ENCODE data around the gene PGLYRP4.
"Not testable (repeated sequence)": the region's sequence is repeated elsewhere in the genome, so short reads cannot be mapped to it uniquely, and the experiment has no call there.

The PGLYRP4 gene

GRCh38 chr1:153337980-153338853, 10.4 kb downstream of the PGLYRP4 start:
- no peak for DNase-seq (ENCODE audit: low spot score)

DNA sequence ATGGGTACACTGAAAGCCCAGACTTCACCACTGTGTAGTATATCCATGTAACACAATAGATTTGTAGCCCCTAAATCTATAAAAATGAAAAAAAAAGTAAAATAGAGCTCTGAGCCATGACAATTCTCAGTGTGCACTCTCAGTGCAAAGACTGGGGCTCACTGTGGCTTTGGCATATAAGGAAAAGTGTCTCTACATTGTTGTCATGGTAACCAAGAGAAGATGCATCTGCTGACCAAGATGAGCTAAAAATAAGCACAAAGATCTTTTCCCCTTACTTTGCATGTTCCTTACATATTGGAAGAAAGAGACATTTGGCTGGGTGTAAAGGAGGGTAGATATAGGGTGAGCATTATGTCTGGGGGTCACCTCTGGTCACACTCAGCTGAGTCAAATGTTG, 12.0 kb downstream of the PGLYRP4 start:
- no peak for DNase-seq (ENCODE audit: low spot score)

DNA sequence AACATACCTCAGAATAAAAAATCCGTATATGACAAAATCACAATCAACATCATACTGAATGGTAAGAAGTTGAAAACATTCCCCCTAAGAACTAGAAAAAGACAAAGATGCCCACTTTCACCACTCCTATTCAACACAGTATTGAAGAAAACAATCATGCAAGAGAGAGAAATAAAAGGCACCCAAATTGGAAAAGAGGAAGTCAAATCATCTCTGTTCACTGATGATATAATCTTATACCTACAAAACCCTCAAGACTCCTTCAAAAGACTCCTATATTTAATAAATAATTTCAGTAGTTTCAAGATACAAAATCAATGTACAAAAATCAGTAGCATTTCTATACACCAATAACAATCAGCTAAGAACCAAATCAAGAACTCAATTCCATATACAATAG, 14.7 kb downstream of the PGLYRP4 start:
- no peak for DNase-seq (ENCODE audit: low spot score)

DNA sequence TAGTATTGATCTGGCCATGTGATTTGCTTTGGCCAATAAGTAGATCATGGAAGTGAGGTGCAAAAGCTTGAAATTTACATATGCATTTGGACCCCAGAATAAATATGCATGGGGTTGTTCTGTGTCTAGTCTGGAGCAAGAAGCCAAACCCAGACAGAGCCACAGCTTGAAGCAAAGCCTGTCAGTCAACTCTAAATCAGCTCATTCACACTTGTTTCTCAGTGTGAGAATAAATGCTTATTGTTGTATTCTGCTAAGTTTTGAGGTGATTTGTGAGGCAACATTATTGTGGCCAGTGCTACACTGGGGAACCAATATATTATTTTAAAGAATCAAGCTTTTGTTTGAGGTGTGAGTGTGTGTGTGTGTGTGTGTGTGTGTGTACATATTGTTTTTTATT, 23.7 kb downstream of the PGLYRP4 start:
- DNase-seq (ENCODE audit: low spot score): no peak

DNA sequence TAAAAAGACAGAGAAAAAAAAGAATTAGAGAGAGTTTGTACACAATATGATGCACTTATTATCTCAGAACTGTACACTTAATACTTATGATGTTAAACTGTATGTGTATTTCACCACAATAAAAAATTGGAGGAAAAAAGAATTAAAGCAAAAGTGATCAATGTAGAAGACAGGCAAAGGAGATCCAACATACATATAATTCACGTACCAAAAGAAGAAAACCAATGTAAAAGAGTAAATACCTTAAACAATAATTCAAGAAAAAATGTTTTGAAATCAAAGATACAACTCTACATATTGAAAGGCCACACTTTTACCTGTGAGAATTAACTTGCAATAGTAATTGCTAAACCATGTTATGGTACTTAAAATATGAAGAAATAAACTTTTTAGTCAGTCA, 26.1 kb downstream of the PGLYRP4 start:
- DNase-seq (ENCODE audit: low spot score): no peak

GRCh38 chr1:153318145-153318544, 30.5 kb downstream of the PGLYRP4 start:
- not testable (repeated sequence) for DNase-seq (ENCODE audit: low spot score)

DNA sequence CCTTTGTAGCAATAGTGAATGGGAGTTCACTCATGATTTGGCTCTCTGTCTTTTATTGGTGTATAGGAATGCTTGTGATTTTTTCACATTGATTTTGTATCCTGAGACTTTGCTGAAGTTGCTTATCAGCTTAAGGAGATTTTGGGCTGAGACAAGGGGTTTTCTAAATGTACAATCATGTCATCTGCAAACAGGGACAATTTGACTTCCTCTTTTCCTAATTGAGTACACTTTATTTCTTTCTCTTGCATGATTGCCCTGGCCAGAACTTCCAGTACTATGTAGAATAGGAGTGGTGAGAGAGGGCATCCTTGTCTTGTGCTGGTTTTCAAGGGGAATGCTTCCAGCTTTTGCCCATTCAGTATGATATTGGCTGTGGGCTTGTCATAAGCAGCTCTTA, 32.6 kb downstream of the PGLYRP4 start:
- not testable (repeated sequence) for DNase-seq (ENCODE audit: low spot score)

DNA sequence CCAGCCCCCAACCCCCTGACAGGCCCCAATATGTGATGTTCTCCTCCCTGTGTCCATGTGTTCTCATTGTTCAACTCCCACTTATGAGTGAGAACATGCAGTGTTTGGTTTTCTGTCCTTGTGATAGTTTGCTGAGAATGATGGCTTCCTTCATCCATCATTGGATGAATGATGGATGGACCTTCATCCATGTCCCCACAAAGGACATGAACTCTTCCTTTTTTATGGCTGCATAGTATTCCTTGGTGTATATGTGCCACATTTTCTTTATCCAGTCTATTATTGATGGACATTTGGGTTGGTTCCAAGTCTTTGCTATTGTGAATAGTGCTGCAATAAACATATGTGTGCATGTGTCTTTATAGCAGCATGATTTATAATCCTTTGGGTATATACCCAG, 34.3 kb downstream of the PGLYRP4 start:
- DNase-seq (ENCODE audit: low spot score): not testable (repeated sequence)

DNA sequence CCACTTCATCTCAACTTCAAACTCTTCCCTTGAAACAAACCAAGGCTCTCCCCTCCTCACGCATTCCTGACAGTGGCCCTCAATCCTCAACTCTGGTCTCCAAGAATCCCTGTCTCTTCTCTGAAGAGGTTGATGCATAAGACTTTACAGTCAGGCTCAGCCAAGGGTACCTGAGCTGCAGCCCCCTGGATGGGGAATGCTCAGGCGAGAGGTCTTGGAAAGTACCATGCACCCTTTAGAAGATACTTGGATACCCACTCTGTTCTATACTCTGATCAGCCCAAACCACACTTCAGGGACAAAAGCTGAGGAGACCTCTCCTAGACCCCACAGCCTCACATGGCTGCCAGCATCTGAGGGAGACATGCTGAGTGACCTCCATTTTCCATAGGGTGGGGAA, 35.4 kb downstream of the PGLYRP4 start:
- DNase-seq (ENCODE audit: low spot score): no peak

DNA sequence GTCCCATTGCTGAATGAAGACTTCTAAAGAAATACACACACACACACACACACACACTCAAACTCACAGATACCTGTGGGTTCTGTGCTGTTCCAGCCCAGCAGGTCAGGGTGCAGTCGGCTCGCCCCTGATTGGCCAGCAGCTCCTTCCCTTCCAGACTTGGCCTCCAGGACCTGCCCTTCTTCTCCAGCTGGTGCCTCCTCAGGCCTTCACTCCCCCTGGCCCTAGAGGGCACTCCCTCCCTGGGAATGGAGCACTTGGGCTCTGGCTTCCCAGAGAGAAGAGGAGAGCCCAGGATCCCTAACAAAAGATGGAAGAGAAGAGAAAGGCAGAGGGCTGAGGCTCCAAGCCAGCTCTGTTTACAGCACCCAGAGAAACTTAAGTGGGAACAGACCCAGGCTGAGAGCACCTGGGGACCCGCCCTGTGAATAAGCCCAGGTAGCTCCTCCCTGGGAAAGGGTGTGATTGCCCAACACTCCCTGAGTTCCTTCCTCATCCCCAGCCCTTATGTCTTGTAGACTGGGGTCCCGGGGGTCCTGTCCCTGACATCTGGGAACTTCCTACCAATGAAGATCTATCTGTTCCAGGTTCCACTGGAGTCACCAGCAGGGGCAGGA, 36.0 kb downstream of the PGLYRP4 start, which contains the start of gene PGLYRP3:
TSS of gene PGLYRP3 (minus strand) at position 383 of the 617 bp plus-strand sequence. CDS start 2,287 bp downstream, outside the sequence.
- no peak for DNase-seq (ENCODE audit: low spot score)

DNA sequence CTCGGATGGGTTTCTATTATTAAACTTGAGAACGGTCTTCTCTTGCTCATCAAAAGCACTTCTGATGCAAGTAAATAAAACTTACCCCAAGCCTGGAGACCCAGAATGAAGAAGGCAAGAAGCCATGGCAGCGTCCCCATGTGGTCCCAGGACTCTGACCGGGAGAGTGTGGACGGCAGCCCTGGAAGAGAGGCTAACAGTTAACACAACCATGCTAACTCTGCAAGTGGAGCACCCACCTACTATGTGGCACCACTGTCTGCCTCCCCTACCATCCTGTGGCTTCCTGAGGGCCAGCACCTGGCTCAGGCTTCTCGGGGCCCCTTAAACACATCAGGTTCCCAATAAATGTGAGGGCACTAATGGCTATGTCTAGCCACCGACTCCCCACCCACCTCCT, 38.1 kb downstream of the PGLYRP4 start:
- DNase-seq (ENCODE audit: low spot score): no peak

- DNase-seq (ENCODE audit: low spot score): no peak
Observed at GRCh38 chr1:153309441-153309840, 39.2 kb downstream of the PGLYRP4 start.

GRCh38 chr1:153308540-153308939, 40.1 kb downstream of the PGLYRP4 start:
- no peak for DNase-seq (ENCODE audit: low spot score)

GRCh38 chr1:153307221-153307600, 41.4 kb downstream of the PGLYRP4 start:
- DNase-seq (ENCODE audit: low spot score): no peak

DNA sequence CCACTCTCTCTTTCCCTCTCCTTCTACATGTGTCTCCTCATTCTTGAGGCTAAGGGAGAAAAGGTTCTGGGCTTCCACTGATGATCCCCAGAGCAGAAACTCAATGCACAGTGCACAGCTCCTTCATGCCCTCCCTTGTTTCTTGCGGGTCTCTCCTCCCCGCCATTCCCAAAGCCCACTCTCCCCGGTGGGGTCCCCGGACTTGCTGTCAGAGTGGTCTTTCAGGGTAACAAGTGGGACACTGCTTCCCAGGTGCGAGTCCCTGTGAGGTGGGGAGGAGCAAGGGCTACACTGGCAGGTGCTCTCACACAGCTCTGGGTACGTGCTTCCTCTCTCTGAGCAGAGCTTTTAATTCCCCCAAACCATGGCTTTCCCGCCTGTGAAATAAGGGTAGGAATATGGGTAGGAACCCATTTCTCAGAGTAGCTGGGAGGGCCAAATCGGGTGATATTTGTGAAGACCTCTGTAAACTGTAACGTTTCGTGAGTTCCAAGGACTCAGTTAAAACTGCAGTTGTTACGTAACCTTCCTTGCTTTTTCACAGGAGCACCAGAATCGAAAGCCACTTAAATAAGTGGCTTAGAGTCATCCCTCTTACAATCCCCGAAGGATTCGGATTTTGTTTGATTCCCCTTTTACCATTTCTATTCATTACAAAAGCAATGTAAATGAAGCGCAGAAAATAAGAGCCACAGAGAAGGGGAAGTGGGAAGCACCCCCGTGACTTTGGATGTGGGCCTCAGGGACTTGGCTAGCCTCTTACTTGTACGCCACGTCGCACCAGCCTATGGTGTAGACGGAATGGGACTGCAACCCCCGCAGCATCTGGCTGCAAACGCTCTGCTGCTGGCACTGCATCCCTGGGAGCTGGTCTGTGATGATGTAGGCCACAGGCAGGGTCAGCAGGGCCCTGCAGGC, 42.1 kb downstream of the PGLYRP4 start:
- no peak for DNase-seq (ENCODE audit: low spot score)

- DNase-seq (ENCODE audit: low spot score): no peak
Observed at GRCh38 chr1:153305682-153306081, 43.0 kb downstream of the PGLYRP4 start.

- DNase-seq (ENCODE audit: low spot score): no peak
Observed at GRCh38 chr1:153302308-153302707, 46.3 kb downstream of the PGLYRP4 start.

- no peak for DNase-seq (ENCODE audit: low spot score)
Observed at GRCh38 chr1:153293851-153294250, 54.8 kb downstream of the PGLYRP4 start.

DNA sequence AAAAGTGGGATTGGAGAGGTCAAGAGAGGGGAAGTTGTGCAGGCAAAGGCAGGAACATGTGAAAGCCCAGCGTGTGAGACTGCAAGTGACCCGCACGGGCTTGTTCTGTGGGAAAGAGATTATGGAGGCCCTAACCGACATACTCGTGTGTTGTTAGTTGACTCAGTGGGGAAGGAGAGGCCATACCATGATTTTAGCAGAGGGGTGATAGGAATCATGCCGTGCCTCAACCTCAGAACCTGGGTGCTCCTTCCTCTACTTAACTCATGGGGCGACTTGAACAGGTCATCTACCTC, 55.2 kb downstream of the PGLYRP4 start:
- DNase-seq (ENCODE audit: low spot score): no peak

DNA sequence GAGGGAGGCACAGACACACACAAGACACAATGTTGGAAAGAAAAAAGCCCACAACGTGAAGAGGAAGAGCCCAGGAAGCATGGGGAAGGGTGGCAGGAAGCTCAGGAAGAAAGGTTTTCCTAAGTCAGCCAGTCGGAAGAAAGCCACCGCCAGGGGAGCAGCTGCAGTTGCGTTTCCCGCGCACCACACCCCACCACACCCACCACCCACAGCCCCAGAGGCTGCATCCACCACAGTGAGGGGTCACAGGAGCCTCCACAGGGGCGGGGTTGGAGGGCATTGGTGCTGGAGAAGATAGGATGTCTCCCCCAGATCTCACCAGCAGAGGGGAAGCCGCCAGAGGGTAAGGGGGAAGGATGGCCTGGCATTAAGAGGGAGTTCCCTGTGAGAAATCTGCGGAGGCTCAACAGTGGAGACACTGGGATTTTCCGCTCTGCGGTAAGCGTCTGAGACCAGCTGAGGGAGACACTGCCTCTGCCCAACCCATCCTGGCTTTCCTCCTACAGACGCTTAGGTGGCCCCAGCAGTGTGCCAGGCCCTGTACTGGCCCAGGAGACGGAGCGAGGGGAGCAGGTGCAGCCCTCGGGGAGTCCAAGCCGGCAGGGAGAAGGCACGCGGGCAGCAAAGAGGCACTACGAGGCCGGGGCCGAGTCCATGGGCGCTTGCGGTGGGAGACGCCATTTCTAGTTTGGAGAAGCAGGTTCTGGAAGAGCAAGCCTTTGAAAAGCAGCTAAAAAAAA, 55.7 kb downstream of the PGLYRP4 start:
- no peak for DNase-seq (ENCODE audit: low spot score)

- no peak for DNase-seq (ENCODE audit: low spot score)
Observed at GRCh38 chr1:153292185-153292584, 56.5 kb downstream of the PGLYRP4 start.

DNA sequence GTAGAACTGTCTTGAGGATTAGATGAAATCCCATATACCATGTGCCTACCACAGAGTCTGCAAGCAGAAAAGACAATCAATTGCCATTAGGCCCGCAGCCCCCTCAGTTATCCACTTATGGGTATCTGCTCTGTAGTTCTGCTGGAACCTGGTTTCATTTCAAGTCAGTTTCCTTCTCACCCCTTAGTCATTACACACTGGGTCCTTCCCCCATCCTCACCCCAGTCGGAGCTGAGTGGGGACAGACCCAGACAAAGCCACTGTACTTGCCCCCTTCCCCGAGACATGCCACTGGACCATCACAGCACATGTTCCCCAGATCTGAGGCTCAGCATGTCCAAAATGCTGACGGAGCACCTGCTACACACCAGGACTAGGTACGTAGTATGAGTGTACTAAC, 57.1 kb downstream of the PGLYRP4 start:
- DNase-seq (ENCODE audit: low spot score): no peak
